SU-DHL-6 (cell line): ENCODE data around the gene HSPA4.

ENCODE experiments used
- H2AFZ ChIP-seq: fragments of 200-600 bp; sonication (generic); 2 replicates; pipeline ENCODE4 v1.6.1; 2014; ENCODE audit warnings: low read depth, mild to moderate bottlenecking, moderate library complexity, mixed read lengths, antibody characterized with exemption, low read length; ENCODE audit not compliant: severe bottlenecking
- H3F3A ChIP-seq: fragments of 200-600 bp; shearing (Covaris generic); 2 replicates; pipeline ENCODE4 v1.6.0; 2016; ENCODE audit warnings: antibody characterized with exemption, mild to moderate bottlenecking; ENCODE audit not compliant: insufficient read depth
- H3K27ac ChIP-seq: fragments of 200-600 bp; sonication (generic); 2 replicates; pipeline ENCODE4 v1.5.1; 2016; ENCODE audit warnings: low read depth, mild to moderate bottlenecking, low read length, moderate library complexity, mixed read lengths
- H3K27me3 ChIP-seq: fragments of 200-600 bp; sonication (generic), shearing (Covaris generic); 2 replicates; pipeline ENCODE4 v1.6.0; 2014; ENCODE audit warnings: mild to moderate bottlenecking, low read length
- H3K36me3 ChIP-seq: fragments of 200-600 bp; sonication (generic); 2 replicates; pipeline ENCODE4 v1.6.1; 2014; ENCODE audit warnings: mild to moderate bottlenecking, low read length, mixed read lengths
- H3K4me2 ChIP-seq: fragments of 300-600, 200-600 bp; shearing (Covaris generic), sonication (generic); 2 replicates; pipeline ENCODE4 v1.6.0; 2014; ENCODE audit warnings: low read length, low read depth, mild to moderate bottlenecking; ENCODE audit not compliant: poor library complexity, severe bottlenecking
- H3K4me3 ChIP-seq: fragments of 200-600 bp; sonication (generic); 2 replicates; pipeline ENCODE4 v1.5.1; 2014; ENCODE audit warnings: antibody characterized with exemption, low read length, mild to moderate bottlenecking, mixed read lengths; ENCODE audit not compliant: insufficient read depth, poor library complexity, severe bottlenecking
- H3K79me2 ChIP-seq: fragments of 200-600 bp; sonication (generic); 2 replicates; pipeline ENCODE4 v1.6.1; 2014; ENCODE audit warnings: mild to moderate bottlenecking, low read length, moderate library complexity; ENCODE audit not compliant: insufficient read depth
- H3K9ac ChIP-seq: fragments of 200-600 bp; sonication (generic); 2 replicates; pipeline ENCODE4 v1.7.0; 2014; ENCODE audit warnings: mild to moderate bottlenecking, low read length
- H3K9me2 ChIP-seq: fragments of 200-600 bp; sonication (generic); replicated peaks from 2 replicates; pipeline ENCODE4 v1.6.1; 2014; ENCODE audit warnings: low read length; ENCODE audit not compliant: insufficient read depth
- H3K9me3 ChIP-seq: fragments of 200-600 bp; sonication (generic); 2 replicates; pipeline ENCODE4 v1.6.1; 2014; ENCODE audit warnings: low read length, mixed read lengths; ENCODE audit not compliant: insufficient read depth
- H4K20me1 ChIP-seq: fragments of 200-600 bp; sonication (generic); 2 replicates; pipeline ENCODE4 v1.6.1; 2014; ENCODE audit warnings: low read depth, mild to moderate bottlenecking, antibody characterized with exemption, low read length, moderate library complexity, mixed read lengths
- EZH2phosphoT487 ChIP-seq: fragments of 200-600 bp; sonication (generic), shearing (Covaris generic); conservative IDR thresholded peaks from 2 replicates; pipeline ENCODE4 v1.6.1; 2018; ENCODE audit warnings: mild to moderate bottlenecking, antibody characterized with exemption, low read length, moderate library complexity, mixed read lengths
- TF ChIP-seq, protein P1 (sequence below): fragments of 200-600 bp; sonication (generic); IDR thresholded peaks from one replicate; pipeline ENCODE4 v1.5.1; 2017; ENCODE audit warnings: antibody characterized with exemption, mild to moderate bottlenecking, low read length, moderate library complexity; ENCODE audit not compliant: insufficient read depth, poor library complexity, severe bottlenecking

HSPA4 gene

DNA sequence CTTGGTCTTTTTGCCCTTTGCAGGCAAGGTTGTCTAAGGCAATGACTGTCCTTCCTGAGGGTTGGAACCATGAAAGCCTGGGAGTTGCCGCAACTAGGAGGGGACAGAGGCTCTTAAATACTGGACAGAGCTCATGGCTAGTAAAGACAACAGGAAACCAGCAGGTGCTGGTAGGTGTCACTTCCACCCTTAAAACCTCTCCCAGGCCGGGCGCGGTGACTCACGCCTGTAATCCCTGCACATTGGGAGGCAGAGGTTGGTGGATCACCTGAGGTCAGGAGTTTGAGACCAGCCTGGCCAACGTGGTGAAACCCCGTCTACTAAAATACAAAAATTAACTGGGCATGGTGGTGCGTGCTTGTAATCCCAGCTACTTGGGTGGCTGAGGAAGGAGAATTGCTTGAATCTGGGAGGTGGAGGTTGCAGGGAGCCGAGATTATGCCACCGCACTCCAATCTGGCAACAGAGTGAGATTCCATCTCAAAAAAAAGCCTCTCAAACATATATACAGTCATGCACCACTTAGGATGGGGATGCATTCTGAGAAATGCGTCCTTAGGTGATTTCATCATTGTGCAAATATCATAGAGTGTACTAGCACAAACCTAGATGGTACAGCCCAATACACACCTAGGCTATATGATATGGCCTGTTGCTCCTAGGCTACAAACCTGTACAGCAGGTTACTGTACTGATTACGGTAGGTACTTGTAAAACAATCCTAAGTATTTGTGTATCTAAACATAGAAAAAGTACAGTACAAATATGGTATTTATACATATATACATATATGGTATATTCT lies 102.7 kb downstream of the HSPA4 start:
- Histone ChIP-seq H3K79me2 (no peaks in the 10 kb centered on the region), H3K4me2 (no peak overlapping the region), H3K27me3 (no peaks in the 10 kb centered on the region), H3K9me3 (no peaks in the 10 kb centered on the region), H2AFZ (no peak overlapping the region), H3K27ac (no peak overlapping the region), H3F3A (no peaks in the 10 kb centered on the region), H3K4me3 (no peak overlapping the region), H3K9me2 (no peaks in the 10 kb centered on the region), H3K36me3 (no peaks in the 10 kb centered on the region), H3K9ac (no peak overlapping the region), H4K20me1 (no peaks in the 10 kb centered on the region)
- no peak for TF ChIP-seq EZH2phosphoT487
- TF ChIP-seq, protein P1, sequence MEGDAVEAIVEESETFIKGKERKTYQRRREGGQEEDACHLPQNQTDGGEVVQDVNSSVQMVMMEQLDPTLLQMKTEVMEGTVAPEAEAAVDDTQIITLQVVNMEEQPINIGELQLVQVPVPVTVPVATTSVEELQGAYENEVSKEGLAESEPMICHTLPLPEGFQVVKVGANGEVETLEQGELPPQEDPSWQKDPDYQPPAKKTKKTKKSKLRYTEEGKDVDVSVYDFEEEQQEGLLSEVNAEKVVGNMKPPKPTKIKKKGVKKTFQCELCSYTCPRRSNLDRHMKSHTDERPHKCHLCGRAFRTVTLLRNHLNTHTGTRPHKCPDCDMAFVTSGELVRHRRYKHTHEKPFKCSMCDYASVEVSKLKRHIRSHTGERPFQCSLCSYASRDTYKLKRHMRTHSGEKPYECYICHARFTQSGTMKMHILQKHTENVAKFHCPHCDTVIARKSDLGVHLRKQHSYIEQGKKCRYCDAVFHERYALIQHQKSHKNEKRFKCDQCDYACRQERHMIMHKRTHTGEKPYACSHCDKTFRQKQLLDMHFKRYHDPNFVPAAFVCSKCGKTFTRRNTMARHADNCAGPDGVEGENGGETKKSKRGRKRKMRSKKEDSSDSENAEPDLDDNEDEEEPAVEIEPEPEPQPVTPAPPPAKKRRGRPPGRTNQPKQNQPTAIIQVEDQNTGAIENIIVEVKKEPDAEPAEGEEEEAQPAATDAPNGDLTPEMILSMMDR, result no peak

DNA sequence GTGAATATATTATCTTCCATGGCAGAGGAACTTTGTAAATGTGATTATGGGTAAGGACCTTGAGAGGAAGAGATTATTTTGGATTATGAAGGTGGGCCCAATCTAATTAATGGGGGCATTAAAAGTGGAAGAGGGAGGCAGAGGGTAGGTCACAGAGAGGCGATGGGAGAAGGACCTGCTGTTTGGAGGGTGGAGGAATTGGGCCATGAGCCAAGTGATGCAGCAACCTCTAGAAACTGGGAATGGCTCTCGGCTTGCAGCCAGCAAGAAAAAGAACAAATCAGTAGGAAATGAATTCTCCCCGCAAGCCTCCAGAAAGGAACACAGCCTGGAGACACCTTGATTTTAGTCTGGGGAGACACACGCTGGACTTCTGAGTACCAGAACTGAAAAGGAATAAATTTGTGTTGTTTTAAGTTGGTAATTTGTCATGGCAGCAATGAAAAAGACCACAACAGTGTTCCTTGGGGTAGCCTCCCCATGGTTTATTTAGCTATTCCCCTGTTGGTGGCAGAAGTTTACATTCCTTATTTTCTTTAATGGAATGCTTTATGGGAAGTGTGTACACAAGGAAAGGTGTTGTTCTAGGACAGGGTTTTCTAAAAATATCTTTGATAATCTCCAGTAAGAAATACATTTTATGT lies 103.6 kb downstream of the HSPA4 start:
- no peaks in the 10 kb centered on the region for H4K20me1 ChIP-seq
- H3K9me3 ChIP-seq, result no peaks in the 10 kb centered on the region
- no peaks in the 10 kb centered on the region for H3K79me2 ChIP-seq
- no peak for TF ChIP-seq EZH2phosphoT487
- TF ChIP-seq, protein P1, result no peak
- H3K9me2 ChIP-seq, result no peaks in the 10 kb centered on the region
- H3F3A ChIP-seq, result no peaks in the 10 kb centered on the region
- H3K27me3 ChIP-seq, result no peaks in the 10 kb centered on the region
- H3K4me3 ChIP-seq, result no peak overlapping the region
- H2AFZ ChIP-seq, result no peak overlapping the region
- H3K36me3 ChIP-seq, result no peaks in the 10 kb centered on the region
- H3K27ac ChIP-seq, result no peak overlapping the region
- H3K4me2 ChIP-seq, result no peak overlapping the region
- H3K9ac ChIP-seq, result no peak overlapping the region
